Astrocyte (in vitro differentiated cells and primary cell): ENCODE measurements around the gene PIK3R2. TPM values are rescaled to one million over a fixed set of nuclear protein-coding genes. Genes with fewer than 3 reads are reported as not detected.
A peak's percentile ranks its signal among the peaks of the same experiment; 100 is the strongest.

Source experiments
- DNase-seq: peaks from one replicate; pipeline ENCODE4 v3.0.0-alpha.2; 2010; ENCODE audit warnings: low read depth
- FAIRE-seq: peaks from 2 replicates; lab custom pipeline; 2011; peaks lifted over from hg19 to GRCh38; lab: Jason Lieb, UNC
- H2AFZ ChIP-seq: 2 replicates; pipeline ENCODE4 v1.6.0; 2012; ENCODE audit warnings: low read depth, low read length, inconsistent platforms
- H3K27ac ChIP-seq: 2 replicates; pipeline ENCODE4 v1.5.1; 2011; ENCODE audit warnings: low read depth, low read length, inconsistent platforms
- H3K27me3 ChIP-seq: 2 replicates; pipeline ENCODE4 v1.6.0; 2011; ENCODE audit warnings: low read length, inconsistent platforms; ENCODE audit not compliant: insufficient read depth
- H3K36me3 ChIP-seq: 2 replicates; pipeline ENCODE4 v1.5.1; 2011; ENCODE audit warnings: low read length, inconsistent platforms; ENCODE audit not compliant: insufficient read depth
- H3K4me1 ChIP-seq: 2 replicates; pipeline ENCODE4 v1.5.1; 2011; ENCODE audit warnings: low read length, inconsistent platforms; ENCODE audit not compliant: insufficient read depth
- H3K4me2 ChIP-seq: 2 replicates; pipeline ENCODE4 v1.6.0; 2012; ENCODE audit warnings: low read length, inconsistent platforms
- H3K4me3 ChIP-seq: 2 replicates; pipeline ENCODE4 v1.5.1; 2011; ENCODE audit warnings: low read depth, mild to moderate bottlenecking, low read length, inconsistent platforms; ENCODE audit not compliant: insufficient read depth
- H3K79me2 ChIP-seq: 2 replicates; pipeline ENCODE4 v1.6.0; 2012; ENCODE audit warnings: mild to moderate bottlenecking, low read length, inconsistent platforms; ENCODE audit not compliant: insufficient read depth
- H3K9ac ChIP-seq: 2 replicates; pipeline ENCODE4 v1.6.0; 2012; ENCODE audit warnings: mild to moderate bottlenecking, low read length, inconsistent platforms
- H3K9me3 ChIP-seq: 2 replicates; pipeline ENCODE4 v1.5.1; 2012; ENCODE audit warnings: low read depth, mild to moderate bottlenecking, low read length, inconsistent platforms; ENCODE audit not compliant: insufficient read depth
- H4K20me1 ChIP-seq: 2 replicates; pipeline ENCODE4 v1.6.0; 2012; ENCODE audit warnings: low read length, inconsistent platforms; ENCODE audit not compliant: insufficient read depth
- H3K27ac Mint-ChIP-seq: one replicate; pipeline ENCODE4 v1.8.0; 2021; ENCODE audit warnings: mild to moderate bottlenecking, mixed read lengths; ENCODE audit not compliant: unreplicated experiment
- H3K27me3 Mint-ChIP-seq: one replicate; pipeline ENCODE4 v1.8.0; 2021; ENCODE audit warnings: low read depth, mixed read lengths; ENCODE audit not compliant: unreplicated experiment
- H3K36me3 Mint-ChIP-seq: one replicate; pipeline ENCODE4 v1.8.0; 2021; ENCODE audit warnings: low read depth, mixed read lengths; ENCODE audit not compliant: unreplicated experiment
- H3K4me1 Mint-ChIP-seq: one replicate; pipeline ENCODE4 v1.8.0; 2021; ENCODE audit warnings: low read depth, mixed read lengths; ENCODE audit not compliant: unreplicated experiment
- H3K4me3 Mint-ChIP-seq: one replicate; pipeline ENCODE4 v1.8.0; 2021; ENCODE audit warnings: mild to moderate bottlenecking, moderate library complexity, mixed read lengths; ENCODE audit not compliant: unreplicated experiment
- H3K9me3 Mint-ChIP-seq: one replicate; pipeline ENCODE4 v1.8.0; 2021; ENCODE audit warnings: mild to moderate bottlenecking, mixed read lengths; ENCODE audit not compliant: unreplicated experiment
- CTCF ChIP-seq: IDR thresholded peaks from 2 replicates; pipeline ENCODE4 v1.5.1; 2011; ENCODE audit warnings: low read depth, mild to moderate bottlenecking, inconsistent platforms, low read length, moderate library complexity; ENCODE audit not compliant: insufficient read depth
- EZH2 ChIP-seq: IDR thresholded peaks from 2 replicates; pipeline ENCODE4 v1.6.1; 2012; ENCODE audit warnings: mild to moderate bottlenecking, low read length, inconsistent platforms; ENCODE audit not compliant: insufficient read depth
- total RNA-seq: library from RNA; stranded (reverse); gene quantifications from 2 replicates; pipeline ENCODE4 v1.2.1, GENCODE V29; 2021

The PIK3R2 gene
- total RNA-seq, 1 donor from 2014 or later = 58.4 TPM

DNA sequence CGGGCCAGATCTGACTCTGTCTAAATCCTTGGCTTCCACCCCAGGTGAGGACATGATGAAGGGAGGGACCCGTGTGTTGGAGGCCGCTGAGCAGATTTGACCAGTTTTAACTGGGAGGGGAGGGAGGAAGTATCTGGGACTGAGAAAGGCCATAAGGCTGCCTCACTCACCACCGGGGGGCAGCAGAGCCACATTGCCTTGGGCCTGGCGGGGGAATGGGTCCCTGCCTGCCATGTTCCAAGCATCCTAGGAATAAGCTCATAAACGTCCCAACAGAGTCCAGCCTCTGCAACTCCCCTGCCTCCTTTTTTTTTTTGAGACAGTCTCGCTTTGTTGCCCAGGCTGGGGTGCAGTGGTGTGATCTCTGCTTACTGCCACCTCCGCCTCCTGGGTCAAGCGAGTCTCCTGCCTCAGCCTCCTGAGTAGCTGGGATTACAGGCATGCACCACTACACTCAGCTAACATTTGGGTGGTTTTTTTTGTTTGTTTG, 39.9 kb upstream of the PIK3R2 start:
- Histone ChIP-seq H3K9me3 (no peaks in the 10 kb centered on the region), H3K36me3 (no peaks in the 10 kb centered on the region), H3K4me3 (no peak overlapping the region), H3K4me1 (peaks cover 11% of the 10 kb centered on the region), H3K27me3 (peaks cover 13% of the 10 kb centered on the region), H2AFZ (peak overlapping the region; percentile 54), H3K27ac (no peak overlapping the region), H3K4me2 (no peak overlapping the region), H4K20me1 (no peaks in the 10 kb centered on the region), H3K79me2 (no peaks in the 10 kb centered on the region), H3K9ac (peak overlapping the region; percentile 44)
- peak; percentile 36 for DNase-seq
- H3K27me3 Mint-ChIP-seq = peaks cover 8% of the 10 kb centered on the region
- no peak overlapping the region for H3K4me3 Mint-ChIP-seq
- peaks cover 2% of the 10 kb centered on the region for H3K4me1 Mint-ChIP-seq
- peak; percentile 50 for FAIRE-seq
- peak overlapping the region; percentile 41 for H3K27ac Mint-ChIP-seq
- H3K36me3 Mint-ChIP-seq = peaks cover 2% of the 10 kb centered on the region
- H3K9me3 Mint-ChIP-seq = no peaks in the 10 kb centered on the region
- TF ChIP-seq EZH2 (no peak), CTCF (peak; percentile 91)

- Mint-ChIP-seq H3K9me3 (no peaks in the 10 kb centered on the region), H3K27ac (no peak overlapping the region), H3K27me3 (peaks cover 4% of the 10 kb centered on the region), H3K4me1 (peaks cover 2% of the 10 kb centered on the region), H3K4me3 (no peak overlapping the region), H3K36me3 (peaks cover 2% of the 10 kb centered on the region)
- Histone ChIP-seq H3K4me1 (peaks cover 18% of the 10 kb centered on the region), H3K9ac (no peak overlapping the region), H2AFZ (no peak overlapping the region), H3K4me3 (no peak overlapping the region), H4K20me1 (peaks cover 3% of the 10 kb centered on the region), H3K79me2 (no peaks in the 10 kb centered on the region), H3K4me2 (no peak overlapping the region), H3K9me3 (no peaks in the 10 kb centered on the region), H3K27me3 (peaks cover 13% of the 10 kb centered on the region), H3K27ac (no peak overlapping the region), H3K36me3 (no peaks in the 10 kb centered on the region)
- TF ChIP-seq CTCF (no peak), EZH2 (no peak)
- no peak for DNase-seq
- no peak for FAIRE-seq
These were observed 39.1 kb upstream of the PIK3R2 start for GRCh38 chr19:18113827-18114226.

DNA sequence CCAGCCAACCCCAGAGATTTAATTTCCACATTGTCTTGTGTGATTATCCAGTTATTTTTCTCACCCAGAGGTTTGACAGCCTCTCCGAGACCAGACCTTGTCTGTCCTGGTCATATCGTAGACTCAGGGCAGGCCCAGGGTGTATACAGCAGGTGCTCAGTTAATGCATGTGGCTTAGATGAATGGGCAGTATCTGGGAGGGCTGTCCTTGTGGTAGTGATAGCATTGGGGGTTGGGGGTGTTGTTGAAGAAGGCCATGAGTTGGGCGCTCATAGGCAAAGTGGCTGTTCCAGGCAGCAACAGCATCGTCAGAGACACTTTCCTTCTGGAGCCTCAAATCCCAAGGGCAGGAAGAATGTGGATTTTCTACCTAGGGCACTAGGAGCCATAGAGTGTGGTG, 38.5 kb upstream of the PIK3R2 start:
- Histone ChIP-seq H3K27me3 (peaks cover 9% of the 10 kb centered on the region), H4K20me1 (peaks cover 10% of the 10 kb centered on the region), H3K79me2 (peaks cover 3% of the 10 kb centered on the region), H3K36me3 (no peaks in the 10 kb centered on the region), H3K4me2 (no peak overlapping the region), H3K9me3 (no peaks in the 10 kb centered on the region), H3K4me3 (no peak overlapping the region), H3K27ac (no peak overlapping the region), H3K4me1 (peaks cover 19% of the 10 kb centered on the region), H2AFZ (no peak overlapping the region), H3K9ac (no peak overlapping the region)
- Mint-ChIP-seq H3K27me3 (peaks cover 1% of the 10 kb centered on the region), H3K4me1 (peaks cover 2% of the 10 kb centered on the region), H3K4me3 (no peak overlapping the region), H3K36me3 (peaks cover 2% of the 10 kb centered on the region), H3K27ac (no peak overlapping the region), H3K9me3 (no peaks in the 10 kb centered on the region)
- DNase-seq (no peak), FAIRE-seq (no peak)
- no peak for TF ChIP-seq EZH2
- TF ChIP-seq CTCF = no peak
